Lower leg skin (tissue), 3 donors: Measurements from ENCODE around the gene CTAGE6.
"Not testable (repeated sequence)": the region's sequence is repeated elsewhere in the genome, so short reads cannot be mapped to it uniquely, and the experiment has no call there.

Experiments
- CTCF ChIP-seq, 3 donors: fragments of 450-650 bp; IDR thresholded peaks; one replicate each; pipeline ENCODE4 v1.5.1; 2016; ENCODE audit warnings: antibody characterized with exemption in 3 of 3, mild to moderate bottlenecking in 3 of 3, moderate library complexity in 2 of 3
- POLR2A ChIP-seq, 2 donors: fragments of 450-650 bp; IDR thresholded peaks; one replicate each; pipeline ENCODE4 v1.6.1; 2016 to 2017; ENCODE audit warnings: antibody characterized with exemption in 2 of 2, mild to moderate bottlenecking in 1 of 2, moderate library complexity in 1 of 2

DNA sequence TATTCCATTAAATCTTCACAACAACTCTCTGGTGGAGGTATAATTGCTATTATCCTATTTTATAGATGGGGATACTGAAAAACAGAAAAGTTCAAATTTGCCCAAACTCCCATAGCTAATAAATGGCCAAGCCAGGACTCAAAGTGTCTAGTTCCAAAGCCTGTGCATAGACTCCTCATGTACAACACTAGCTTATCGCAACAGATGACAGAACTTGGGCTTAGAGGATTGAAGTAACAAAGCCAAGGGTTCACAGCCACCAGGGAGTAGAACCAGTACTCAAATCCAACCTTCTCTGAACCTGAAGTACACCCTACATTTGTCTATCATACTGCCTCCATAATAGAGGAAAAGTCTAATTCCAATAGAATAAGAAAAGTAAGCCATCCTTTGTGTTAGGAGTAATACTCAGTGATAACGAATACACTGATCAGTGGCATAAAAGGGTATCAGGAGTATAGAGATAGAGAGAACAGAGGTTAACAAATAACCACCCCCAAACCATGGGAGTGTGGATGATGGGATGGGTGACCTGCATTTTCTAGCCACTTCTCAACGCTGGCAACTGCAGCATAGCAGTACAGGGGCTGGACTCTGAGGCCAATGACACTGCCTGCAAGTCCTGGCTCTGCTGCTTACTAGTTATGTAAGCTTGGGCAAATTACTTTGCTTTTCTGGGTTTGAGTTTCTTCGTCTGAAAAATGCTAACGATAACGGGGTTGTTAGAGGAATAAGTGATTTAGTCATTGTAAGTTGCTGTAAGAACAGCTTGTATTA is 39.8 kb upstream of the CTAGE6 start:
- TF ChIP-seq CTCF, POLR2A (IDR thresholded peaks at IDR 0.05): not testable (repeated sequence)
